ENCODE measurements around the gene PRCC.
"Not testable (repeated sequence)": the region's sequence is repeated elsewhere in the genome, so short reads cannot be mapped to it uniquely, and the experiment has no call there.

The PRCC gene

DNA sequence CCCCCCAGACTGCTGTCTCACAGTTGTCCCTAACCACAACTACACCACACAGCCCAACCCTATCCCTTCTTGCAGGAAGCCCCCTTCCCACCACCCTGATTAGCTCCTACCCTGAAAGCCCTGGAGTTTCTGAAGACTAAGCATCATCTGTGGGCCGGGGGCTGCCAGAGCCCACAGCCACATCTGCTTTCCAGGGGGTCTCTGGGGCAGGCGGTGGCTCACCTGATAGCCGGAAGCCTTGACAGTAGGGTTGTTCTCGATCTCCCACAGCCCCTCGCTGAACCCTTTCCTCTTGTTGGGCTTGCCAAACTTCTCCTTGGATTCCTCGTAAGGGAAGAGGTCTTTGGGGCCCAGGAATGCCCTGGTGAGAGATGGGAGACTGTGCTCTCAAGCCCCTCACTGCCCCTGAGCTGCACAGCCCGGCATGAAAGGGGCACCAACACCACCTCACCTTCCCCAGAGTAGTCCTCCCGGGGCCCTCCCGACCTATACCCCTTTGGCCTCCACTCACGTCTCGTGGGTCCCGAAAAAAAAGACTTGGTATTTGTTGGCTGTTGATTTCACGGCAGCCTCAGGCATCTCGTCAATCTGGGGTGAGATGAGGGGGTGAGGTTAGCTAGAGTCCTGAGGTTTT lies 22.4 kb upstream of the PRCC start:
- no peak for DNase-seq

DNA sequence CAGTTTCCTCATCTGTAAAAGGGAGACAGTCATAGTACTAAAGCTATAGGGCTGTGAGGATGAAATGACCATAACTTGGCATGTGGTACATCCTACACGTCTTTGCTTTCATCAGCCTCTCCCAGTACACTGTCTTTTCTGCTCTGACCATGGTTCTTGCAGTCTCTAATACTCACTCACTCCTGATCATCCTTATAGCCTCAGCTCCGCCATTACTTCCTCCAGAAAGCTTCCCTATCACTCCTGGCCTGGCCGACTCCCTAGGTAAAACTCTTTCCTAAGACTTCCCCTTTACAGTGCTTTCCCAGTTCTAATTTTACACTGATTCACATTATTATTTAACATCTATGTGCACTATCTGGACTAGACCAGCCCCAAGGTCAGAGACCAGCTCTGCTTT lies 21.5 kb upstream of the PRCC start:
- DNase-seq: no peak

DNA sequence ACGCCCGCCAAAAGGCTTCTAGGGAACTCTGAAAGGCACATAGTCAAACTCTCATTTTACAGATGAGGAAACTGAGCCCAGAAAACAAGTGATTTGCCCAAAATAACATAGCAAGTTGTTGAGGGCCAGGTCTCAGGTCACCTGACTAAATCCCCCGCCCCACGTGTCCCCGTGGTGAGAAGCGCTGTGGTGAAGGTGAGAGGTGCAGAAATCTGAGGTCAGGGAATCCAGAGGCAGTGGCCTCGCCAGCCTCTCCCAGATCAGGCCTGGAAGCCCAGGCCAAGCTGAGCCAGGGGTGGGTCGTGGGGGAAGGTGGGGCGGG lies 21.0 kb upstream of the PRCC start:
- DNase-seq: no peak

DNA sequence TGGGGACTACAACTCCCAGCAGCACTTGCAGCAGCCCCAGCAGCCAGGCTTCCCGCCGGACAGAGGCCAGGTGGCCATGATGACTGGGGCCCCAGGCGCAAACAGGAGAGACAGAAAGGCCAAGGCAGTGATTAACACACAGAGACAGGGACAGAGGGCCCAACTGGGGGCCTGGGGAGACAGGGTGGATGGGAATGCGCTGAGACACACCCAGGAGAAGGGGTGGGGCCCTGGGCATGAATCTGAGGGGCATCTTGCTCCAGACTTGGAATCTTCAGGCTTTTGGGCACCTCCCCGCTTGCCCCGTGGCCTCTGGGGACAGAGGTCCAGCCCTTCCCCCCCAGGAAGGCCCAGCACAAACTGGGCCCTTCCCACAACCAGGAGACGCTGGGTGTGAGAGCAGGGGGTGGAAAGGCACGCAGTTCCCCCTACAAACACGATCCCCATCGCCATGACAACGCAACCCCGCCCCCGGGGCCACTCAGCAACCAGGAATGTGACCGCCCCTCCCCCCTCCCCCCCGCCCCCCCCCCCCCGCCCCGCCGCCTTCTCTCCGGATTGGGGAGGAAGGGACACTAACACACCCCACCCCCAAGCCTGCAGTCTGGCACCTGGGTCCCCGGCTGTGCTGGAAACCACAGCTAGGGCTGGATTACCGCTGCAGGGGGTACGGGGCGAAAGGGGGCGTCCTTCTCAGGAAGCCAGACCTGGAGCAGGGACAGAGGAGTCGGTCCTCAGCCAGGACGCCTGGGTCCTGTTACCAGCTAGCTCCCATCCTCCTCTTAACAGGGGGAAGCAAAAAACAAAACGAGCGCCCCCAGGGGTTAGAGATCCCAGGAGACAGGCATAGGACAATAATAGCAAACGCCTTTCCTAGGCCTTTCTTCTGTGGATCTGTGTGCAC lies 20.4 kb upstream of the PRCC start:
- DNase-seq: peak; percentile 61 to 92 (median 88)

DNA sequence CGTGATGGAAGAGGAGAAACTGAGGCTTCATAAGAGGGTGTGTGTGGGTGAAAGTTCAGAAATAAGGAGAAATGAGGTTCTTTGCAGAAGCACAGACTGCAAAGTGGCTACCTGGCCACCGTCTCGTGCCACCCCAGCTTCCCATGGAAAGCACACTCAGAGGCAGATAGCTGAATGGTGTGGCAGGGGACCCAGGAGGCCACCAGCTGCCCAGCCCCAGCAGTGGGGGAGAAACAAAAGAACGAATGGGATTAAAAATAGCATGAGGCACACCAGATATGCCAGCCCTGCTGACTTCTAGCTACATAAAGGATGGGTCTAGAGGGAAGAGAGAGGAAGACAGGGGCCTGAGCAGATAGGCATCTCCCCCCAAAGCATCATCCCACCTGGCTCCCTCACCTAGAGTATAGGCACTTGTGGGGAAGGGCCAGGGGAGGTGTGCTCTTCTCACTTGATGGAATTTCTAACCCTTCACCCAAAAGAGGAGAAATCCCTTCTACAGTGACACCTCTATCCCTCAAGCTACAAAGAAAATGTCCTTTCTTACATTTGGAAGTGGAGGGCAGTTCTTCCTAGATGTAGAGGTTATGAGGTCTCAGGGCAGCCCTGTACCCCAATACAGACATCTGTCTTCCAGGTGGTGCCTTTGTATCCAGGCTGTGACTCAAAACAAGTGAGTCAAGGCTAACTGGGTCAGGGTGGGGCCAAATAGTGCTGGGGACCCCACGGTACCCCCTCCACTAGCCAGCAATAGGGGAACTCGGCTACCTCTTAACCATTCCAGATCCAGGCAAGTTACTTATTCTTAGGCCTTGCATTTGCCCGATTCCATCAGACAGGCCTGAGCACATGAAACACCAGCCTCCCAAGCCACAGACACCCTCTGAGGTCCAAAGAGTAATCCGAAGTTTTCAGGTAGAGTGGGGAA lies 19.3 kb upstream of the PRCC start:
- no peak for DNase-seq

DNA sequence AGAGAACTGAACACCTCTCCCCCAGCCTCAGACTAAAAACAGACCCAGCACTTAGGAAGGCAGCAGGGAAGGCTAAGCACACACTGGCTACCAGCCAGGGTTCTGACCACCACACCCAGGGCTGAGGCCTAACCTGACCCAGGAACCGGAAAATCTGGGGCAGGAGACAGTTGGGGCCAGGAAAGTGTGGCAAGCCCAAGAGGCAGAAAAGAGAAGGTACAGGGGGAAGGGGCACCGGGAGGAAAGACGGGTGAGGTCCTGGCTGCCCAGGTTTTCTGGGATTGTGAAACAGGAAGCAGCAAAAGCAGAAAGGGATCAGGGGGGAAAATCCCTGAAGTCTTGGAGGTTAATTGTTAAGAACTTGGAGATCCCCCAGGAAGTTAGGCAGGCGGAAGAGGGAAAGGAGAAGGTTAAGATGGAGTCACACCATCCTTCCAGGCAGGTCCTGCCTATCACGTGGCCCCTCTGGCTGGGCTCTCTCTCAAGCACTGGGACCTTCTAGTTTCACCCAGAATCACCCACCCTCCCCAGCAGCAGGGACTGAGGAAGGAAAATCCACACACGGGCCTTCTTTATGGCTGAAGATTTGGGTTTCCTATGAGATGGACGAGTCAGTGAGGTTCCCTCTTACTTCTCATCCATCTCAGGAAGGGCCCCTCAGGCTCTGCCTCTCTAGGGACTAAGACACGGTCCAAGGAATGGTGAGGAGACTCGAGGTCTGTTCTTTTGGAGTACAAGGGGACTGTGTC lies 18.5 kb upstream of the PRCC start:
- no peak for DNase-seq

DNA sequence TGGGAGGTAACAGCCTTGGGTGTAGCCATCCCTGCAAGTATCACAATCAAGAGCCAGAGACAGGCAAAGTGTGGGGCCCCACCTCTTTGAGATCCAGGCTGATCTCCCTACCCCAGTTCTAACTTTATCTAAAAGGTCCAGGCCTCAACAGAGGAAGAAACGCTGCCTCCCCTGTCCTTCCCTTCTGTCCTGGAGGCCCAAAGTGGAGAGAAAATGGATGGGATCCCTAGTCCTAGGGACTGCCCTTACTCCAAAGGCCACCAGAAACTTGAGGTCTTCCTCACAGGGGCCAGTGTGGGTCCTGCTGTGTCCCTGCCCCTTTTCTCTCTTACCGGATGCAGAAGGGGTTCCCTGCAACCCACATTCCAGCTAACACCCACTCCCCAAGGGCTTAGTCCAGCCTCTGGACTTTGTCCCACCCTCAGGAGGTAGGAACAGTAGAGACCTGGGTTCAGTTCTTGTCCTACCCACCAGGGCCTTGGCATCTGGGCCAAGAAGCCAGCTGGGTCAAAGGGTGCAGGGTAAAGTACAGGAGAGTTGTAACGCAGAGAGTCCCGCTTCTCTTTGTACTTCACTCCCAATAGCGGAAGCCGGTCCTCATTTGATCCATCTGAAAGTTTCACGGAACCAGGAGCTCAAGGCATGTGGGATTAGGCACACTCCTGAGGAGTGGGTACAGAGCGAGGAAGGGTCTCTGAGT lies 17.8 kb upstream of the PRCC start:
- no peak for DNase-seq

DNA sequence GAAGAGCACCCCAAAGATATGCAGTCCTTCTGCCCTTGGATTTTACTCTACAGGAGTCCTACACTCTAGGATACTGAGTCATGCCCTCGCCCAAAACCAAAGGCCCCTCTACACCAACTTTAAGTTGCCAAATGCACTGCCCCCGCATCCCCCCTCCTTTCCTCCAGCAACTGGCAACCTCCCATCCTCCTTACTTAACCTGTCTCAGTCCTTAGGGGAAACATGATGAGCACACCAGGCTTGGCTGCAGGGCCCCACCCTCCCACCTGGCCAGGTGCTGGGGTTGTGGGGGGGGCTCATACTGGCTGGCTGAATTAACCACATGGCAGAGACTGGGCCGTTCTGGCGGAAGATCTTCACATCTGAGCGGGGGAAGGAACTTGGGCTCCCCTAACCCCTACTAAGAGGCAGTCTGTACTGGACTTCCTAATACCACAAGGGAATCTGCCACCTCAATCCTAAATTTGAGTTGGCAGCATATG lies 17.1 kb upstream of the PRCC start:
- peak; percentile 30 to 81 (median 57) for DNase-seq

DNA sequence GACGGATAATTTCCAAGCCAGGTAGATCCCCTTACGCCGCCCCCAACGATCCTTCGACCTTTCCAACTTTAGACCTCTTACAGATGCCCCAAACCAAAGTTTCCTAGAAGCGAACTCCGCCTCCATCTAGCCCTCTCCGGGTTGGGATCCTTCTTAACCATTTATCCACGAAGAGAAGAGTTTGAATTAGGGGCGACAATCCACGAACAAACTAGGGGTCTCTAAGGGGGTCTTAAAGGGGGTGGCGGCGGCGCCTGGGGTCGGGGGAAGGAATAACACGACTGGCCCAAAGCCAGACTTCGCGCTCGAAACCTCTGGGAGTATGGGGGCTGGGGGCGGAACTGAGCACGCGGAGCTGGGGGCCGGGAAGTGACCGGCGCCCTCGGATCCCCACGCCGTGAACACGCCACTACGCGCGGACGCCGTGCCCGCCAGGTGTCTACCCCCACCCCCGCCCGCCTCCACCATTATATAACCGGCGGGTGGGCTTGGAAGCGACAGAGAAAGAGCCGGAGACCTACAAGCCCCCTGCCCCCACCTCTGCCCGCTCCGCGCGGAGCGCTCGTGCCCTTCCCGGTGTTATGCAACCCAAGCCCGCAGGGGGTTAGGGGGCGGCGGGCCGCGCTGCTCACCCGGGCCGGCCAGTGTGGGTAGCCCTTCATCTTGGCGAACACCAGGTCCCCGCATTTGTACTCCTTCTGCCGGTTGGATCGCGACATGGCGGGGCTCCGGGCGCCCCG lies 16.5 kb upstream of the PRCC start:
- peak; percentile 61 to 77 (median 76) for DNase-seq

DNA sequence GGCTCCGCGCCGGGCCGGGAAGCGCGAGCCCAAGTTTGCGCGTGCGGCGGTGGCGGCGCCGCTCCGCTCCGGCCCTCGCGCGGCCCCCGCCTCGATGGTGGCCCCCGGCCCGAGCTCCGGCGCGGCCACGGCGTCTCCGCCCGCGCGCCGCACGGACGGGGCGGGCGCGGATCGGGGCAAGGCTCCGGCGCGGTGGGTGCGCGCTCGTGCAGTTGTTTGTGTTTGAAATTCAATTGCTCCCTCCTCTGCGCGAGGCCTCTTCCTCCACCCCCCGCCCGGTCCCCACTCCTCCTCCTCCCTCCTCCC lies 15.9 kb upstream of the PRCC start, which contains the start of gene HDGF:
HDGF (minus strand) TSS at position 225 of the 306 bp plus-strand sequence. CDS start 246 bp downstream, outside the sequence.
- no peak for DNase-seq

DNA sequence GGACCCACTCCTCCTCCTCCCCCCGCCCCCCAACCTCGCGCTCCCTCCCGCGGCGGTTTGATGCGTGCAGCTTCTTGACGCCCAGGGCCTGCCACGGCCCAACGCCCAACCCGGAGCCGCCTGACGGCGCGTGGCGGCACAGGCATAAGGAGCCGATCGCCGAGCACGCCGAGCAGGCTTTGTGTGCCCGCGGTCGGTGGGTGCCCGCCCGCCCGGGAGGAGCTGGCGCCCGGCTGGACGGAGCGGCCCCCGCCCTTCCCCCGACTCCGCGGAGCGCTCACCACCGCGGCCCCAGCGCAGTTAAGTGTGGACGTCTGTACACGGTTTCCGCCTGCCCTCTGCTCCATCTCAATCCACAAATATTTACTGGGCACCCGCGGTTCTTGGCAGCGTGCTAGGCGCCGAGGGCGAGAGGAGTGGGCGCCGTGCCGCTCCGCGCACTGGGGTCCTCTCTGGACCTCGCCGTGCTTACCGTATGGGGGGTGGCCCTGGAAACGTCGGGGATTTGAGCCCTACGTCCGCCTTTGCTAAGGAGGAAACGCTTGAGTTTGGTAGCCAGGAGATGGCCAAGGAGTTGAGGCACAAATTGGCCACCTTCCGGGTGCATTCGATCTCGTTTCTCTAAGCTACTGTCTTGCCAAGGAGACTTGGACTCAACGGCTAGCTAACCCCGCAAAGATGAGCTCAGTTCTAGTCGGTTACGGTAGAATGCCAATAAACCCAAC lies 15.4 kb upstream of the PRCC start:
- peak; percentile 97 to 99 (median 98) for DNase-seq

DNA sequence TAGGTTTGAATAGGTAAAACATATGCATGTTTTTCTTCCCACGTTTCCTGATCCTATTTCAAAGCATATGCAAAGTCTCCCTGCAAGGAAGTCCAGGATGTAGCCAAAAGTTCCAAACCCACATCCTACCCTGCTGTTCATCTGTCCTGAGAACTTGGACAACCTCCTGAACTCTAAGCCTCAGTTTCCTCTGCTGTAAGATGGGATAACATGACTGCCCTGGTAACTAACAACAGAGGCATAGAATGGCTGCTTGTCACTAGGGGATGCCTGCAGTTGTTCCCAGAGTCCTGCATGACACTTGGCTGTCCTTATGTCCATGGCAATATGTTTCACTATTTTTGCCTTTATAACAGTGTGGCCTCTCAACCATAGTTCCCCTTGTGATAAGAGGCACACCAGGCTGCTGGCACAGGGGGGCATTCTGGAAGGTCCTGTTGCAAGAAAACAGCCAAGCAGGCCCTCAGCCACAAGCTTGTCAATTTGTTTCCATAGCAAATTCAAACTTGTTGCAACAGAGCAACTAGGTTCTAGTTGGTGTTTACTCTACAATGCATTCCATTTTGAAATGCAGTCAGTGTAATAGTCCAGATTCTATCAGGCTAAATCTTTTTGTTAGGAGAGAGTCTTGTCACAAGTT lies 14.4 kb upstream of the PRCC start:
- DNase-seq: no peak

DNA sequence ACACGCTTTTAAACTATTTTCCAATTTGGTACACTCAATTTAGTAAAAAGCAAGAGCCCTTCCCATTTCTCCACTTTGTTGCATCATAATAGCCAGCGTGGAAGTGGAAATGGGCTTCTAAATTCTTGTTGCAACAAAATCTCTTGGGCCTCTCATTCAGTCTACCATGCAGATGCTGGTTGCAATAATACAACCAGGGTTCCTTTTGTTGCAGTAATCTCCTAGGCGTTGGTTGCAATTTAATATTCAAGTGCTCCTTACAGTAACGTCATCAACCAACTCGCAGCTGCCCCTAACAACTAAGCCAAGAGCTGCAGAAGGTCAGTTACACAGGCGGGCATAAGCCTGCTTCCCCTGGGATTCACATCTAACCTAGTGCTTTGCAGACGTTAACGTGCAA lies 13.1 kb upstream of the PRCC start:
- peak in 2 of 3 experiments; percentile 30 to 92 for DNase-seq

DNA sequence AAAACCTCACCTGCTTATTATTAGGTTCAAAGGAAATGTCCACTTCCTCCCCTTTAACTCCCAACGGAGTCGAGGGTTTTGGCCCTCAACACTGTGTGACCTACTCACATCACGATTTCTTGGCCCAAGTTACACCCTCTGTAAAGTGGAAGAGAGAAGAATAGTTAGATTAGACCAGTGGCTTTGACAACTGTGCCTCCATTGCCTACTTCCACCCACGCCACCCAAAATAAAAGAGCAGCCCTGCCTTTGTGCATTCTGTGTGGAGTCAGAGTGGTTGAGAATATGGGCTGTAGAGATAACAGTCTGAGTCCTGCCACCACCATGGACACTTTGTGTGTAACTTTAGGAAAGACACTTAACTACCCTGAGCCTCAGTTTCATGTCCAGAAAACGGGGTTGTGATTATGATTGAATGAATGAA lies 11.8 kb upstream of the PRCC start:
- no peak for DNase-seq

DNA sequence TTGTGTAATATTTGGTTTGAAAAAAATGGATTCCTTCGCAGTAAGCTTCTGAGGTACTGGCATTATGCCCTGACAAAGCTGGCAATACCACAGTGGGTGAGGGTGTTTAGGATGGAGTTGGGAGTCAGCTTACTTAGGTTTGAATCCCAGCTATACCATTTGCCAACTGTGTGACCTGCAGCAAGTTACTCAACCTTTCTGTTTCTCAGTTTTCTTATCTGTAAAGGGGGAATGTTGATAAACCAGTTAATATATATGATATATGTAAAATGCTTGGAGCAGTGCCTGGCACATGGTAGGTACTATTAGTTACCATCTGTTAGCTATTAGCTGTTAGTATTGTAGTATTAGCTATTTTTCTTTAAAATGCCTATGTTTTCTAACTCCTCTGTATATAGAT lies 11.0 kb upstream of the PRCC start:
- DNase-seq: no peak

DNA sequence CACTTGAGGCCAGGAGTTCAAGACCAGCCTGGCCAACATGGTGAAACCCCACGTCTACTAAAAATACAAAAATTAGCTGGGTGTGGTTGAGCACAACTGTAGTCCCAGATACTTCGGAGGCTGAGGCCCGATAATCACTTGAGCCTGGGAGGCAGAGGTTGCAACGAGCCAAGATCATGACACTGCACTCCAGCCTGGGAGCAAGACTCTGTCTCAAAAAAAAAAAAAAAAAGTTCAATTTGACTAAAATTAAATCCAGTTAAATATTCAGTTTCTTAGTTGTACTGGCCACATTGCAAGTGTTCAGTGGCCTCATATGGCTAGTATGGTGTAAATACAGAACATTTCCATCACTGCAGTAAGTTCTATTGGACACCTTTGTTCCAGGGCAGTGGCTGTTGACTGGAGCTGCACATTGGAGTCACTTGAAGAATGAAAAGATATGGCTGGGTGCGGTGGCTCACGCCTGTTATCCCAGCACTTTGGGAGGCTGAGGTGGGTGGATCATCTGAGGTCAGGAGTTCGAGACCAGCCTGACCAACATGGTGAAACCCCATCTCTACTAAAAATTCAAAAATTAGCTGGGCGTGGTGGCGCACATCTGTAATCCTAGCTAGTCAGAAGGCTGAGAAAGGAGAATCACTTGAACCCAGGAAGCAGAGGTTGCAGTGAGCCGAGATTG lies 9.6 kb upstream of the PRCC start:
- DNase-seq: not testable (repeated sequence)

DNA sequence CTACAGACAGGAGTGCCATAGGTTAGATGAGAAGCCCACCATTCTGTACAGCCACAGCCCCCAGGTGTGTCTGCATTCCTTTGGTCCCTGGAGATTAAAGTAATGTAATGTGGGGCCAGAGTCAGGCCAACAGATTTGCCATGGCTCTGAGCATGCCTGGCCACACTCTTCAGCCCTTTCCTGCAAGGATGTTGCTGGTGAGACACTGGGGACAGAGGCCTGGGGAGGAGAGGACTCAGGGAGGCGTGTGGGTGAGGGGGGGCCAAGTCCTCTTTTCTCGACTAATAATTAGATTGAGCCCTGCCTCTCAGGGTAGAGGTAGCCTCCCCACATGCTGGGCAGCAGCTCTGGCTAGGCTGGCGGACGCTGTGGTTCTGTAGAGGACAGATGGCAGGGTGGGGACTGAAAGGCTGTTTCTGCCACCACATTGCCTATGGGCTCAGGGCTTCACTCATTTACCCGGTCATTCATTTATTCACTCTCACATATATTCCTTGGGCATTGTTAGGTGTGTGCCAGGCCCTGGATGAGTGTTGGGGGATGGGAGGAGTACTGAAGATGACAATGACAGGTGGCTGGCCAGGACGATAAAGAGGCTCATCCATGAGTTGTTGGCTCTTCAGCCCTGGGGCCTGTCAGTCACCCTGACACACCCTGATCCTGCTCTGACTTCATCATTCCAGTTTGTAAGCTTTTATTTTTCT lies 7.1 kb upstream of the PRCC start:
- DNase-seq: peak in 2 of 3 experiments; percentile 35 to 78

DNA sequence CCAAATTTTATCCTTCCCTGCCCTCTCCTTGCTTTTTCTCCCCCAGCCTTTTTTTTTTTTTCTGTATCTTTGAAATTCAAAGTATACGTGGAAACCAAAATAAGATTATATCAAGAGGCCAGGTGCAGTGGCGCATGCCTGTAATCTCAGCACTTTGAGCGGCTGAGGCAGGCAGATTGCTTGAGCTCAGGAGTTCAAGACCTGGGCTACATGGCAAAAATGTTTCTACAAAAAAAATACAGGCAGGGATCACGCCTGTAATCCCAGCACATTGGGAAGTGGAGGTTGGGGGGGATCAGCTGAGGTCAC lies 6.6 kb upstream of the PRCC start:
- no peak for DNase-seq

DNA sequence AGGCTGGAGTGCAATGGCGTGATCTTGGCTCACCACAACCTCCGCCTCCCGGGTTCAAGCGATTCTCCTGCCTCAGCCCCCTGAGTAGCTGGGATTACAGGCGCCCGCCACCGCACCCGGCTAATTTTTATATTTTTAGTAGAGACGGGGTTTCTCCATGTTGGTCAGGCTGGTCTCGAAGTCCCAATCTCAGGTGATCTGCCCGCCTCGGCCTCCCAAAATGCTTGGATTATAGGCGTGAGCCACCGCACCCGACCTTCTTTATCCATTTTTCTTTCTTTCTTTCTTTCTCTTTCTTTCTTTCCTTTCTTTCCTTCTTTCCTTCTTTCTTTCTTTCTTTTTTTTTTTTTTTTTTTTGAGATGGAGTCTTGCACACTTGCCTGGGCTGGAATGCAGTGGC lies 2.2 kb upstream of the PRCC start:
- not testable (repeated sequence) for DNase-seq
